ENCODE results near the gene TMEM108.

DNA sequence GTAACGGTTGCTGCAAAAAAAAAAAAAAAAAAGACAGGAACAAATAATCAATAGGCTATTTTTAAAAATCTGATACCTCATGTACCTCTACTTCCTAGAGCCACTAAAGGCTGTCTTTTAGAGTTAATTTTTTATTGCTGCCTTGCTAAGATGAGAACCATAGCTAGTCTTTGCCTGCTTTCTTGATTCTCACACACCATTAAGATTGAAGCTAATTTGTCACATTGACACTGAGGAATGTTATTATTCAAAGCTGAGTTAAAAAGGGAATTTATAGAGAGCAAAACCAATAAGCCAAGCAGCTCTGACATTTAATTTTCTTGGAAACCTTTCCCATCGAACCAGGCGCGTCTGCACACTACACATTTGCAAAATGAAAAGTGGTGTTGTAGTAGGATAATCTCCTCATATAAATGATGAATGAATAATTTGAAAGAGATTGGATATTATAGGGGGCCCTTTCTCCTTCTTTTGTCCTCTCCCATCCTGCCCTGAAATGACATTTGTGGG, 149.7 kb downstream of the TMEM108 start:
- TF ChIP-seq, protein P1, sequence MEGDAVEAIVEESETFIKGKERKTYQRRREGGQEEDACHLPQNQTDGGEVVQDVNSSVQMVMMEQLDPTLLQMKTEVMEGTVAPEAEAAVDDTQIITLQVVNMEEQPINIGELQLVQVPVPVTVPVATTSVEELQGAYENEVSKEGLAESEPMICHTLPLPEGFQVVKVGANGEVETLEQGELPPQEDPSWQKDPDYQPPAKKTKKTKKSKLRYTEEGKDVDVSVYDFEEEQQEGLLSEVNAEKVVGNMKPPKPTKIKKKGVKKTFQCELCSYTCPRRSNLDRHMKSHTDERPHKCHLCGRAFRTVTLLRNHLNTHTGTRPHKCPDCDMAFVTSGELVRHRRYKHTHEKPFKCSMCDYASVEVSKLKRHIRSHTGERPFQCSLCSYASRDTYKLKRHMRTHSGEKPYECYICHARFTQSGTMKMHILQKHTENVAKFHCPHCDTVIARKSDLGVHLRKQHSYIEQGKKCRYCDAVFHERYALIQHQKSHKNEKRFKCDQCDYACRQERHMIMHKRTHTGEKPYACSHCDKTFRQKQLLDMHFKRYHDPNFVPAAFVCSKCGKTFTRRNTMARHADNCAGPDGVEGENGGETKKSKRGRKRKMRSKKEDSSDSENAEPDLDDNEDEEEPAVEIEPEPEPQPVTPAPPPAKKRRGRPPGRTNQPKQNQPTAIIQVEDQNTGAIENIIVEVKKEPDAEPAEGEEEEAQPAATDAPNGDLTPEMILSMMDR (tag by site-specific recombination; IDR thresholded peaks at IDR 0.05), result no peak
- TF ChIP-seq ZNF654 (tag by site-specific recombination; IDR thresholded peaks at IDR 0.05; ENCODE audit: low read depth) (no peak), ZNF138 (tag by site-specific recombination; IDR thresholded peaks at IDR 0.05; ENCODE audit: borderline replicate concordance) (no peak), ZNF521 (tag by site-specific recombination; IDR thresholded peaks at IDR 0.05) (no peak)
- TF ChIP-seq, protein P2, sequence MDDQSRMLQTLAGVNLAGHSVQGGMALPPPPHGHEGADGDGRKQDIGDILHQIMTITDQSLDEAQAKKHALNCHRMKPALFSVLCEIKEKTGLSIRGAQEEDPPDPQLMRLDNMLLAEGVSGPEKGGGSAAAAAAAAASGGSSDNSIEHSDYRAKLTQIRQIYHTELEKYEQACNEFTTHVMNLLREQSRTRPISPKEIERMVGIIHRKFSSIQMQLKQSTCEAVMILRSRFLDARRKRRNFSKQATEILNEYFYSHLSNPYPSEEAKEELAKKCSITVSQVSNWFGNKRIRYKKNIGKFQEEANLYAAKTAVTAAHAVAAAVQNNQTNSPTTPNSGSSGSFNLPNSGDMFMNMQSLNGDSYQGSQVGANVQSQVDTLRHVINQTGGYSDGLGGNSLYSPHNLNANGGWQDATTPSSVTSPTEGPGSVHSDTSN (CRISPR knock-in tag; IDR thresholded peaks at IDR 0.05), result no peak

All from HEK293 (cell line).